AG09319 (cell line): ENCODE data around the gene SULT1A3.
"Not testable (repeated sequence)": the region's sequence is repeated elsewhere in the genome, so short reads cannot be mapped to it uniquely, and the experiment has no call there.

ENCODE experiments used
- DNase-seq: peaks from one replicate; pipeline ENCODE4 v3.0.0-alpha.2; 2010; ENCODE audit warnings: low read depth; ENCODE audit errors: extremely low read depth
- CTCF ChIP-seq: IDR thresholded peaks from 2 replicates; pipeline ENCODE4 v1.5.1; 2011; ENCODE audit warnings: low read depth, mild to moderate bottlenecking, inconsistent platforms, low read length, moderate library complexity

SULT1A3 gene

GRCh38 chr16:30173054-30173453 is 26.0 kb upstream of the SULT1A3 start:
- DNase-seq: no peak
- TF ChIP-seq CTCF: no peak

DNA sequence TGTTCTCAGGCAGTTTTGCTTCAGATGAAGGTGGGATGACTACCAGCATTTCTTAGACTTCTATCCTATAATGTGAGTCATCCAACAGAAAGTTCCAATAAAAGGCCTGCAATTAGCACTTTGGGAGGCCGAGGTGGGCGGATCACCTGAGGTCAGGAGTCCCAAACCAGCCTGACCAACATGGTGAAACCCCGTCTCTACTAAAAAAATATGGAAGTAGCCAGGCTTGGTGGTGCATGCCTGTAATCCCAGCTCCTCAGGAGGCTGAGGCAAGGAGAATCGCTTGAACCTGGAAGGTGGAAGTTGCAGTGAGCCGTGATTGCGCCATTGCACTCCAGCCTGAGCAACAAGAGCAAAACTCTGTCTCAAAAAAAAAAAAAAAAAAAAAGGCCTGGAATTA is 22.2 kb upstream of the SULT1A3 start:
- not testable (repeated sequence) for DNase-seq

DNA sequence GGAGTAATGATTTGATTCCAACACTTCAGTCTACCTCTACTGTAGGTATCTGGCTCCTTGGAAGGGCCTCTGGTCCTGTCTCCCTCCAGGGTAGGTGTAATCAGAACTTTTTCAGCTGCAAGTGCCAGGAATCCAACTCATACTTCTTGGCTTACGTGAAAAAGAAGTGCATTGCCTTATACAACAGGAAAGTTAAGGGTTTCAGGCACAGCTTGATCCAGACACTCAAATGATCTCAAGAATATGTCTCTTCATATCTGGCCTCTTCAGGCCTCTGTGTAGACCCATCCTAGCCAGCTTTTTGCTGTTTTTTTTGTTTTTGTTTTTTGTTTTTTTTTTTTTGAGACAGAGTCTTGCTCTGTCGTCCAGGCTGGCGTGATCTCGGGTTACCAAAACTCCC is 19.9 kb upstream of the SULT1A3 start:
- no peak for TF ChIP-seq CTCF

DNA sequence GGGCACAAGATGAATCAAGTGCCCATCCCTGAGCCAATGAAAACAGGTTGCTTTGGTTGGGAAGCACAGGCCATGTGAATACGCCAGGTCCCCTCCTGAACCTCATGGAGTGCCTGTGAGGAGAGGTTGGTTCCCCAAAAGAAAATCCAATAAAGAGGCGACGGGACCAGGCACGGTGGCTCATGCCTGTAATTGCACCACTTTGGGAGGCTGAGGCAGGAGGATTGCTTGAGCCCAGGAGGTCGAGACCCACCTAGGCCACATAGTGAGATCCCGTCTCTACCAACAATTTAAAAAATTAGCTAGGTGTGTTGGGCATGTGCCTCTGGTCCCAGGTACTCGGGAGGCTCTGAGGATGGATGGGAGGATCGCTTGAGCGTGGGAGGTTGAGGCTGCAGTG is 19.1 kb upstream of the SULT1A3 start:
- no peak for DNase-seq

More for the DNA sequence above, 19.9 kb upstream of the SULT1A3 start:
- no peak for DNase-seq

GRCh38 chr16:30180741-30181140 is 18.3 kb upstream of the SULT1A3 start:
- DNase-seq: no peak

More for the DNA sequence above, 19.1 kb upstream of the SULT1A3 start:
- no peak for TF ChIP-seq CTCF

DNA sequence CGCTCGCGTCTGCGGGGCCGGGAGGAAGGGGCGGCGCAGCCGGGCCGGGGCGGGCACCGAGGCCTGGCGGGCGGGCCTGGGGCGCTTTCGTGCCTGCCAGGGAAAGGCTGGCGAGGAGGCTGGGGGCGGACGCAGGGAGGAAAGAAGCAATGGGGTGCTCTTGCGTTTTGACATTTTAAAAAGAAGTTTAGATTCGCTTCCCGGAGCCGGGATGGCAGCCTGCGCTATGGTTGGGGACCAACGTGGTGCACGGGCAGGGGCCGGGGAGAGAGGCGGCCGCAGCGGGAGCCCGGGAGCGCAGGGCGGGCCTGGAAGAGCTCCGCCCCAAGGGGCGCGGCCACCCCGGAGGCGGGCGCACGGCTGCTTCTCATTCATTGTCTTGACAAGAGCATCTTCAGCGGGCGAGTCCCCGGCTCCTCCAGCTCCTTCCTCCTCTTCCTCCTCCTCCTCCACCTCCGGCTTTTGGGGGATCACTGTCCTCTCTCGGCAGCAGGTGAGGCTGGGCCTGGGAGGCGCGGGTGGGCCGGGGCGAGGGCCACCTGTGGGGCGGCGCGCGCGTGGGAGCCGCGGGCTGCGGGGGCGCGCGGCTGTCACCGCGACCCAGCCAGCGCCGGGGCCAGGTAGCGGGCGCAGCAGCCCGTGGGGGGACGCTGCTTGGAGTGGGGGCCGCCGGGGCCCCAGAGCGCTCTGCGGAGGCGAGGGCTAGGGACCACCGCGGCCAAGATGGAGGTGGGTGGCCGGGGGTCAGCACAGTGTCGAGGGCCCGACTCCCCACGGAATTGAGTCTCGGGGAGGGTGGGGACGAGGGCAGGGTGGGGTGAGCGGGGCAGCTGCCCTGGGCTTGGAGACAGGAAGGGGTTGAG is 15.6 kb upstream of the SULT1A3 start, which contains the start of gene CORO1A:
Gene CORO1A (plus strand): TSS at position 370 of the 863 bp plus-strand sequence. CDS start 1,608 bp downstream, outside the sequence.
- no peak for TF ChIP-seq CTCF
- DNase-seq: peak; percentile 23

More at GRCh38 chr16:30180741-30181140, 18.3 kb upstream of the SULT1A3 start:
- TF ChIP-seq CTCF: no peak

DNA sequence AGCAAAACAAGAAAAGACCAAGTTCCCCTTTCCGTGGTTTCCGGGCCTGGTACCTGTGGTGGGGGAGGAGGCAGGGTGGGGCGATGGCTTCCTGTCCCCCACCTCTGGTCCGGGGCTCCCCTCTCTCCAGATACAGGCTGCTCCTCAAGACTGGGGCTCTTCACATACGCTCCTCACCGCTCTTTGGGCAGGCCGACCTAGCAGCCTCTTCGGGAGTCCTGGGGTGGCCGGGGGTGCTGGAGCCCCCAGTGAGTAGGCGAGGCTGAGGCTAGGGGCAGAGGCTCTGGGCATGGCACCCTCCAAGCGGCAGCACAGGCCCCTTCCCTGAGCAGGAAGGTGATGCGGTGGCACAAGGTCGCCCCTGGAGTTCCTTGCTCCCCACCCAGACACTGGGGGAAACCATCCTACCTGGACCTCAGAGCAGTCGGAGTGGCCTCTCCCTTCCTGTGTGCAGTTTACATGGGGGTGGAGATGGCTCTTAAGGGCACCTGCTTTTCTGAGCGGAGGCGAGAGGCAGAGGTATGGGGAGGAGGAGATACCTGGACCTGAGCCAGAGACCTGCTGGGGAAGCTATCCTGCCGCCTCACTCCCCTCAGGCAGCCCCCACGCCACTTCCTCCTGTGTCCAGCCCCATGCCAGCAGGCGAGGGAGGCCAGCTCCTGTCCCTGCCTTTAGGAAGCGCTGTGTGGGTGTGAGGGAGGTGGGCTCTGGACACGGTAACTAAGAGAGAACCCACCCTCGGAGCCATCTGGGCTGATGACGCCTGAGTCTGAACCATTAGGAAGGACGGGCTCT is 14.8 kb upstream of the SULT1A3 start:
- TF ChIP-seq CTCF: no peak
- no peak for DNase-seq
